Thymus (tissue), 11 donors: ENCODE data around the gene DDIT3. TPM values are rescaled to one million over a fixed set of nuclear protein-coding genes. Genes with fewer than 3 reads are reported as not detected.
"Not testable (repeated sequence)": the region's sequence is repeated elsewhere in the genome, so short reads cannot be mapped to it uniquely, and the experiment has no call there.

ENCODE experiments used
- DNase-seq, 9 donors: peaks; one replicate each; pipeline ENCODE4 v3.0.0-alpha.2; 2013; ENCODE audit warnings: low spot score in 9 of 9, low read depth in 6 of 9, missing footprints in 1 of 9
- H3K27ac ChIP-seq, 2 donors: one replicate each; pipeline ENCODE4 v1.5.1; 2013; ENCODE audit warnings: control low read depth in 1 of 2, low read depth in 1 of 2, low read length in 1 of 2, mild to moderate bottlenecking in 1 of 2, moderate library complexity in 1 of 2
- H3K27me3 ChIP-seq, 2 donors: one replicate each; pipeline ENCODE4 v1.5.1; 2013; ENCODE audit warnings: low read length in 1 of 2; ENCODE audit not compliant: control insufficient read depth in 2 of 2, insufficient read depth in 1 of 2
- H3K36me3 ChIP-seq, 2 donors: one replicate each; pipeline ENCODE4 v1.5.1; 2013; ENCODE audit warnings: low read length in 1 of 2, mild to moderate bottlenecking in 1 of 2, moderate library complexity in 1 of 2; ENCODE audit not compliant: control insufficient read depth in 2 of 2, insufficient read depth in 2 of 2
- H3K4me1 ChIP-seq, 2 donors: one replicate each; pipeline ENCODE4 v1.5.1; 2013; ENCODE audit warnings: low read length in 2 of 2; ENCODE audit not compliant: control insufficient read depth in 2 of 2, insufficient read depth in 2 of 2
- H3K4me3 ChIP-seq, 2 donors: one replicate each; pipeline ENCODE4 v1.5.1; 2013; ENCODE audit warnings: low read length in 2 of 2, control low read depth in 1 of 2, mild to moderate bottlenecking in 1 of 2
- H3K9me3 ChIP-seq, 2 donors: one replicate each; pipeline ENCODE4 v1.5.1; 2013; ENCODE audit warnings: low read length in 1 of 2, mild to moderate bottlenecking in 1 of 2; ENCODE audit not compliant: control insufficient read depth in 2 of 2, insufficient read depth in 1 of 2
- WGBS: extraction: QIAGEN DNeasy Blood & Tissue Kit; methylation state at CpG from one replicate; pipeline ENCODE4 v1.1.7; 2013; 5-methylcytosine and 5-hydroxymethylcytosine counted together
- polyA plus RNA-seq: library from polyadenylated mRNA; stranded (reverse); fragments of 200-250 nt; gene quantifications from one replicate; pipeline ENCODE4 v1.2.3, GENCODE V29; 2013
- total RNA-seq: library from RNA; stranded (reverse); fragments of 120-200 nt; gene quantifications from one replicate; pipeline ENCODE4 v1.2.4, GENCODE V29; 2013
- donor health status: healthy.

The DDIT3 gene
- total and polyA plus RNA-seq, 2 donors, result 25.0 to 43.4 TPM

DNA sequence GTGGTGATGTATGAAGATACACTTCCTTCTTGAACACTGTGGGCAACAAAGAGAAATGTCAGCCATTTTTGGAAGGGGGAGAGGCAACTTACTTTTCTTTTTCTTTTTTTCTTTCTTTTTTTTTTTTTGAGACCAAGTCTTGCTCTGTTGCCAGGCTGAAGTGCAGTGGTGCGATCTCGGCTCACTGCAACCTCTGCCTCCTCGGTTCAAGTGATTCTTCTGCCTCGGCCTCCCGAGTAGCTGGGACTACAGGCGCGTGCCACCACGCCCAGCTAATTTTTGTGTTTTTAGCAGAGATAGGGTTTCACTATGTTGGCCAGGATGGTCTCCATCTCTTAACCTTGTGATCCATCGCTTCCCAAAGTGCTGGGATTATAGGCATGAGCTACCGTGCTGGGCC is 2.6 kb downstream of the DDIT3 start:
- Histone ChIP-seq H3K4me1 (peaks cover 16 to 27% of the 10 kb centered on the region in 2 donors), H3K36me3 (peaks cover 46 to 57% of the 10 kb centered on the region in 2 donors)
- not testable (repeated sequence) for H3K9me3 ChIP-seq, H3K27me3 ChIP-seq, H3K4me3 ChIP-seq, DNase-seq, H3K27ac ChIP-seq
- WGBS, result 96% methylated on average over 10 of the region's 10 CpGs

DNA sequence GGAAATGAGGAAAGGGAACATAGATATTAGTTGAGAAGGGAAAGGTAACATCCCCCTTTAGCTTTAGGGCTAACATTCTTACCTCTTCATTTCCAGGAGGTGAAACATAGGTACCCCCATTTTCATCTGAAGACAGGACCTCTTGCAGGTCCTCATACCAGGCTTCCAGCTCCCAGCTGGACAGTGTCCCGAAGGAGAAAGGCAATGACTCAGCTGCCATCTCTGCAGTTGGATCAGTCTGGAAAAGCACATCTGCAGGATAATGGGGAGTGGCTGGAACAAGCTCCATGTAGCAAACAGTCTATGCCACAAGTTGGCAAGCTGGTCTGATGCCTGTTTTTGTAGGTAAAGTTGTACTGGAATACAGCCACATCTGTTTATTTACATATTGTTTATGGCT is 3.1 kb downstream of the DDIT3 start:
- Histone ChIP-seq H3K4me1 (peaks cover 16 to 25% of the 10 kb centered on the region in 2 donors), H3K27ac (no peak overlapping the region), H3K4me3 (no peak overlapping the region), H3K36me3 (peaks cover 51 to 62% of the 10 kb centered on the region in 2 donors), H3K27me3 (no peaks in the 10 kb centered on the region), H3K9me3 (peaks cover 0 to 3% of the 10 kb centered on the region in 2 donors)
- no peak for DNase-seq
- WGBS, result 98% methylated on average over 1 of the region's 1 CpG

DNA sequence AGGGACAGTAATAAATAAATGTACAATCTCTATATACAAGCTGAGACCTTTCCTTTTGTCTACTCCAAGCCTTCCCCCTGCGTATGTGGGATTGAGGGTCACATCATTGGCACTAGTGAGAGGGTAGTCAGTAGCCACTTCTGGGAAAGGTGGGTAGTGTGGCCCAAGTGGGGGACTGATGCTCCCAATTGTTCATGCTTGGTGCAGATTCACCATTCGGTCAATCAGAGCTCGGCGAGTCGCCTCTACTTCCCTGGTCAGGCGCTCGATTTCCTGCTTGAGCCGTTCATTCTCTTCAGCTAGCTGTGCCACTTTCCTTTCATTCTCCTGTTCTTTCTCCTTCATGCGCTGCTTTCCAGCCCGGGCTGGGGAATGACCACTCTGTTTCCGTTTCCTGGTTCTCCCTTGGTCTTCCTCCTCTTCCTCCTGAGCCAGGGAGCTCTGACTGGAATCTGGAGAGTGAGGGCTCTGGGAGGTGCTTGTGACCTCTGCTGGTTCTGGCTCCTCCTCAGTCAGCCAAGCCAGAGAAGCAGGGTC is 3.6 kb downstream of the DDIT3 start:
- Histone ChIP-seq H3K4me3 (no peak overlapping the region), H3K27ac (no peak overlapping the region), H3K36me3 (peaks cover 56 to 67% of the 10 kb centered on the region in 2 donors), H3K9me3 (peaks cover 0 to 3% of the 10 kb centered on the region in 2 donors), H3K4me1 (peaks cover 16 to 20% of the 10 kb centered on the region in 2 donors), H3K27me3 (no peaks in the 10 kb centered on the region)
- WGBS, result 96% methylated on average over 11 of the region's 11 CpGs
- no peak for DNase-seq

DNA sequence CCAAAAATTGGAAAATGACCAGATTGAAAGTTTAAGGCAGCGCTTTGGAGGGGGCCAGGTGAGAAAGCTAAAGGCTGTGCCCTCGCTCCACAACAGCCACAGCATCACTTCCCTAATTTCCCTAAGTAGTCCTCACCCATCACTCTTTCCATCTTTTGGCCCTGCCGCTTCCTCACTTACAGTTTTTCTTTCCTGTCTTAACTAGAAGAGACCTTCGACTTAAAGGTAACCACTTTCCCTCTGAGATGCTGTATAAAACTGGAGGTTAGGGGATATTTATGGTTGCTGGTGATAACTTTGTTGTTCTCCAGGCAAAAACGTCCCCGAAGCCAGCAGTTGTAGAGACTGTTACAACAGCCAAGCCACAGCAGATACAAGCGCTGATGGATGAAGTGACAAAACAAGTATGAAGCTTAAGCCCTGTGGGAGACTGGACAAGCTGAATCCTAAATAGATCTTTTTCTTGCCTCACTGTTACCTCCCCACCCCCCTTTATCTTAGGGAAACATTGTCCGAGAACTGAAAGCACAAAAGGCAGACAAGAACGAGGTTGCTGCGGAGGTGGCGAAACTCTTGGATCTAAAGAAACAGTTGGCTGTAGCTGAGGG is 4.3 kb downstream of the DDIT3 start:
- DNase-seq, result no peak
- Histone ChIP-seq H3K4me1 (peaks cover 10 to 13% of the 10 kb centered on the region in 2 donors), H3K4me3 (no peak overlapping the region), H3K36me3 (peaks cover 63 to 74% of the 10 kb centered on the region in 2 donors), H3K27me3 (no peaks in the 10 kb centered on the region), H3K27ac (no peak overlapping the region), H3K9me3 (peaks cover 0 to 3% of the 10 kb centered on the region in 2 donors)
- WGBS, result 95% methylated on average over 11 of the region's 11 CpGs

DNA sequence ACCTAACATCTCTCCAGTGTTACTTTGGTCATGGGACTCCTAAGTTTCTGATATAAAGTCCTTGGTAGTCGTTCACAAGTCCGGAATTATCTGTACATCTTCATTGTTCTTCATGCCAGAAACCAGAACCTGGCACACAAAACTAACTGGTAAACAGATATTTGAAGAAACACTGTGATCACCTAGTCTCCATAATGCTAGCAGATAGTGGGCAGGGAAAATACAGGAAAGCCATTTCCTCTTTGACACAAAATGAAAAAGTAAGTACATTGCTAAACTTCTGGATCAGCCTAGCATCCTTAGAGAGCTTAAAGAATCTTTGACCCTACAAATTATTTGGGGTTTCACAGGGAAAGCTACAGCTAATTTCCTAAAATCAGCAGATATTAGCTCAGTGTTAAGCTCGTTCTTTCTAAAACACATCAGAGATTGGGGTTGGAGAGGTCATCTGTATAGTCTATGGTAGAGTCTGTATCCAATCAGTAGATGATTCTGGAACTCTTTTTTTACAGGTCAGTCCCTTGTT is 4.8 kb downstream of the DDIT3 start:
- peaks cover 10% of the 10 kb centered on the region in 2 donors for H3K4me1 ChIP-seq
- H3K27ac ChIP-seq, result no peak overlapping the region
- H3K27me3 ChIP-seq, result no peaks in the 10 kb centered on the region
- DNase-seq, result no peak
- peaks cover 69 to 77% of the 10 kb centered on the region in 2 donors for H3K36me3 ChIP-seq
- H3K9me3 ChIP-seq, result peaks cover 0 to 3% of the 10 kb centered on the region in 2 donors
- WGBS, result 98% methylated on average over 3 of the region's 3 CpGs
- no peak overlapping the region for H3K4me3 ChIP-seq

DNA sequence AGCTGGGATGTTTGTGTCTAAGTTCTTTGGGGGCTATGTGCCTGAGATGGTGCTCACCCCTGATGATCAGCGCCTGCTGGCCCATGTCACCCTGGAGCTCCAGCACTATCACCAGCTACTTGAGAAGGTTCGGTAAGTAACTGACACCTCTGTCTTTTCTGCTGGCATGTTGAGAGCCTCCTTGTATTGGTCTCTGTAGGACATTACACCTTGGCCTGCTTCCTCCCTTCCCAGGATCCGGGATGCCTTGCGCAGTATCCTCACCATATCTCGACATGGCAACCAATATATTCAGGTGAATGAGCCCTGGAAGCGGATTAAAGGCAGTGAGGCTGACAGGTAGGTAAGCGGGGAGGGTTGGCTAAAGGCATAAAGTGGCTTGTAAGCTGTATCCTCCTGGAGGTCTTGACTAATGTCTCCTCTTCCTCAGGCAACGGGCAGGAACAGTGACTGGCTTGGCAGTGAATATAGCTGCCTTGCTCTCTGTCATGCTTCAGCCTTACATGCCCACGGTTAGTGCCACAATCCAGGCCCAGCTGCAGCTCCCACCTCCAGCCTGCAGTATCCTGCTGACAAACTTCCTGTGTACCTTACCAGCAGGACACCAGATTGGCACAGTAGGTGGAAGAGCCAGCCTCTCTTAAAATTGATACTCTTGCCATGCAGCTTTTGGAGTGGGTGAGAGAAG is 5.5 kb downstream of the DDIT3 start:
- WGBS, result 97% methylated on average over 9 of the region's 9 CpGs
- Histone ChIP-seq H3K4me1 (peaks cover 10% of the 10 kb centered on the region in 2 donors), H3K36me3 (peaks cover 75 to 84% of the 10 kb centered on the region in 2 donors), H3K27ac (no peak overlapping the region), H3K4me3 (no peak overlapping the region), H3K27me3 (no peaks in the 10 kb centered on the region), H3K9me3 (peaks cover 0 to 3% of the 10 kb centered on the region in 2 donors)
- no peak for DNase-seq

DNA sequence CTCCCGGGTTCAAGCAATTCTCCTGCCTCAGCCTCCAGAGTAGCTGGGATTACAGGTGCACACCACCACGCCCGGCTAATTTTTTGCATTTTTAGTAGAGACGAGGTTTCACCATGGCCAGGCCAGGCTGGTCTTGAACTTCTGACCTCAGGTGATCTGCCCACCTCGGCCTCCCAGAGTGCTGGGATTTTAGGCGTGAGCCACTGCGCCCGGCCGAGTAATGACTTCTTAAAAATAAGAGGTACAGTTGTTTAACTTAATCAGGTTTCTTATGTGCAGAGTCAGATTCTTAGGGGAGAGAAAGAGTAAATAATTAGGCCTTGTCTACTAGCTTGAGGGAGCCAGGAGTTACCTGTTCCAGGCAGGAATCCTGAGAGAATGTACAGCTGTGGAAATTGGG is 6.1 kb downstream of the DDIT3 start:
- 98% methylated on average over 9 of the region's 9 CpGs for WGBS
- not testable (repeated sequence) for H3K4me3 ChIP-seq, H3K4me1 ChIP-seq, H3K9me3 ChIP-seq, DNase-seq, H3K27ac ChIP-seq, H3K27me3 ChIP-seq
- peaks cover 76 to 88% of the 10 kb centered on the region in 2 donors for H3K36me3 ChIP-seq

DNA sequence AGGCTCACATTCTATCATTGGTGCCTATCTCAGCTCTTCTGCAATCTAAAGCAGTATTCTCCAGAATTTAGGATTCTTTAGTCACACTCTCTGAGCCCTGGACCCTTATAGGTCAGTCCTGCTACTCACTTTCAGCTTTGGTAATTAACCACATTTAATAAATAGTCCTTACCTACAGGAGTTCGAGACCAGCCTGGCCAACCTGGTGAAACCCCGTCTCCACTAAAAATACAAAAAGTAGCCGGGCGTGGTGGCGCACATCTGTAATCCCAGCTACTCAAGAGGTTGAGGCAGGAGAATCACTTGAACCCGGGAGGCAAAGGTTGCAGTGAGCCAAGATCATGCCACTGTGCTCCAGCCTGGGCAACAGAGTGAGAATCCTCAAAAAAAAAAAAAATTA is 6.6 kb downstream of the DDIT3 start:
- not testable (repeated sequence) for H3K9me3 ChIP-seq, H3K27me3 ChIP-seq, H3K27ac ChIP-seq, H3K4me1 ChIP-seq, DNase-seq, H3K4me3 ChIP-seq
- H3K36me3 ChIP-seq, result peaks cover 76 to 87% of the 10 kb centered on the region in 2 donors
- WGBS, result 98% methylated on average over 6 of the region's 6 CpGs

DNA sequence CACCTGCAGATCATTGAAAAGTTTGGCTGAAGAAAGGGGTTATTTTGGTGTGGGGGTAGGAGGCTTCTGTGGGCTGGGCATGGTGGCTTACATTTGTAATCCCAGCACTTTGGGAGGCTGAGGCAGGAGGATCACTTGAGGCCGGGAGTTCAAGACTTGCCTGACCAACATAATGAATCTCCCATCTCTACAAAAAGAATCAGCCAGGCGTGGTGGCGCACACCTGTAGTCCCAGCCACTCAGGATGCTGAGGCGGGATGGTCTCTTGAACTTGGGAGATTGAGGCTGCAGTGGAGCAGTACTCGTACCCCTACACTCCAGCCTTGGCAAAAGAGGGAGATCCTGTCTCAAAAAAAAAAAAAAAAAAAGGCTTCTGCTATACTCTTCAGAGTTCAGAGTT is 7.0 kb downstream of the DDIT3 start:
- Histone ChIP-seq H3K4me3 (no peak overlapping the region), H3K27me3 (no peaks in the 10 kb centered on the region), H3K4me1 (peaks cover 0 to 3% of the 10 kb centered on the region in 2 donors), H3K9me3 (peaks cover 0 to 3% of the 10 kb centered on the region in 2 donors), H3K36me3 (peaks cover 75 to 85% of the 10 kb centered on the region in 2 donors), H3K27ac (no peak overlapping the region)
- DNase-seq, result no peak
- WGBS, result 96% methylated on average over 5 of the region's 5 CpGs
